GM12872 (cell line): Measurements from ENCODE around the gene CTBP2.

Experiments used
- TF ChIP-seq, protein P1 (sequence below): IDR thresholded peaks from 3 replicates; pipeline ENCODE4 v1.5.1; 2011; ENCODE audit warnings: low read depth, mild to moderate bottlenecking, low read length, moderate library complexity; ENCODE audit not compliant: insufficient read depth

The CTBP2 gene

DNA sequence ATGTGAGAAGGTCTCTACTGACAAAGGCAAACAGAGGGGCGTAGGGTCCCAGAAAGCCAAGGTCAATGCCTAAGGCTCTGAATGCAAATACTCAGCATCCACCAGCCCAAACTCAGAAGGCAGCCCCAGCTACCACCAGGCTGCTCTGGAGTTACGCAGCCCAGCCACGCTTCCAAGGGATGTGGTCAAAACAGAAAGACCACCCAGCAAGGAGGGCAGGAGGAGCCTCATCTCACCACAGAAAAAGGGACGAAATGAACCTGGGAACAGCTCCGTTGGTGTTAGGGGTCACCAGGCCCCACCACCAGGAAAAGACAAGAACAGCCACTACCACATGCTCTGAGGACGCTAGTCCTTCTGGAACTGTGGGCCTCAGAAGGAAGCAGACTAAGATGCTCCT is 65.1 kb downstream of the CTBP2 start:
- TF ChIP-seq, protein P1, sequence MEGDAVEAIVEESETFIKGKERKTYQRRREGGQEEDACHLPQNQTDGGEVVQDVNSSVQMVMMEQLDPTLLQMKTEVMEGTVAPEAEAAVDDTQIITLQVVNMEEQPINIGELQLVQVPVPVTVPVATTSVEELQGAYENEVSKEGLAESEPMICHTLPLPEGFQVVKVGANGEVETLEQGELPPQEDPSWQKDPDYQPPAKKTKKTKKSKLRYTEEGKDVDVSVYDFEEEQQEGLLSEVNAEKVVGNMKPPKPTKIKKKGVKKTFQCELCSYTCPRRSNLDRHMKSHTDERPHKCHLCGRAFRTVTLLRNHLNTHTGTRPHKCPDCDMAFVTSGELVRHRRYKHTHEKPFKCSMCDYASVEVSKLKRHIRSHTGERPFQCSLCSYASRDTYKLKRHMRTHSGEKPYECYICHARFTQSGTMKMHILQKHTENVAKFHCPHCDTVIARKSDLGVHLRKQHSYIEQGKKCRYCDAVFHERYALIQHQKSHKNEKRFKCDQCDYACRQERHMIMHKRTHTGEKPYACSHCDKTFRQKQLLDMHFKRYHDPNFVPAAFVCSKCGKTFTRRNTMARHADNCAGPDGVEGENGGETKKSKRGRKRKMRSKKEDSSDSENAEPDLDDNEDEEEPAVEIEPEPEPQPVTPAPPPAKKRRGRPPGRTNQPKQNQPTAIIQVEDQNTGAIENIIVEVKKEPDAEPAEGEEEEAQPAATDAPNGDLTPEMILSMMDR, result no peak

DNA sequence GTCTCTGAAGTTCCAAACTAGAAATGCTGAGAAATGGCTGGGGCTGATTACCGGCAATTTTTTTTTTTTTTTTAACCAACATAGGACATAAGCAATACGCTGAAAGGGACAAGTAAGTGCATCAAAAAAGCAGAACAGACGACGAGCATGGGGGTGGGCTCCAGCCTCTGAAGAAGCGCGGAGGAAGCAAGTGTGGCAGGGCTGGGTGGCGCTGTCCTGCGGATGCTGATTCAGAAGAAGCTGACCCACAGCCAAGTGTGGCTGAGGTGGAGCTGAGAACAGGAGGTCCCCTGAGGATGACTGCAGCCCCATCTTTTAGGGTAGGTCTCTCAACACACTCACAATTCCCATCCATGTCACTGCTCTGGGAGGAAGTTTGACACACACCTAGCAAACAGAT is 65.6 kb downstream of the CTBP2 start:
- TF ChIP-seq, protein P1, result no peak

DNA sequence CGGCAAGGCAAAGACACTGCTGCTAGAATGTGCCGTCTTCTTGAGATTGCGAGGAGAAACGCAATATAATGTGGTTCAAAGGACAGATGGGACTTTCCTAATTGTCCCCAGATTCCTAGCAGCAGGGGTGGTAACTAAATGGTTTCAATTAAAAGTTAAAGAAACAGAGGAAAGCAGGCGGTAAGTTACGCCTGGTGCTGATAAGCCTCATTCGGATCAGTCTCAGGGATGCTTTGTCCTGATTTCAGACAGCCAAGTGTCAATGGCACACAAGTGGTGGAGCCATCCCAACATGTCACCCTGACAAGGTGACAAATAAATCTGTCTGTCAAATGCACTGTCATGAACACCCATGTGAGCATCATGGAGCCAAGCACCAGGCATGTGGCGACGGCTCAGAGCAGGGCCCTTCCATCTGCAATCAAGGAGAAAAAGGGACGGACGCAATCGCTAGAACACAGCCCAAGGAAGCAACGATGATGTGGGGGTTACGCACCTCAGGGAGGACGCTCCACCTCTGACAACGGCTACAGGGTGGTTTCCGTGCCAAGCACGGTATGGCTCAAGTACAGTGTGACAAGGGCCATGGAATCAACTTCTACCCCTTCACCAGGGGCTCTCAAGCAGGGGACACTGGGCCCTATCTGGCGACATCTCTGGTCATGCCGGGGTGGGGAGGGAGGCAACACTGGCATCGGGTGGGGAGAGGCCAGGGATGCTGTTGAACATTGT is 66.2 kb downstream of the CTBP2 start:
- TF ChIP-seq, protein P1, result no peak

DNA sequence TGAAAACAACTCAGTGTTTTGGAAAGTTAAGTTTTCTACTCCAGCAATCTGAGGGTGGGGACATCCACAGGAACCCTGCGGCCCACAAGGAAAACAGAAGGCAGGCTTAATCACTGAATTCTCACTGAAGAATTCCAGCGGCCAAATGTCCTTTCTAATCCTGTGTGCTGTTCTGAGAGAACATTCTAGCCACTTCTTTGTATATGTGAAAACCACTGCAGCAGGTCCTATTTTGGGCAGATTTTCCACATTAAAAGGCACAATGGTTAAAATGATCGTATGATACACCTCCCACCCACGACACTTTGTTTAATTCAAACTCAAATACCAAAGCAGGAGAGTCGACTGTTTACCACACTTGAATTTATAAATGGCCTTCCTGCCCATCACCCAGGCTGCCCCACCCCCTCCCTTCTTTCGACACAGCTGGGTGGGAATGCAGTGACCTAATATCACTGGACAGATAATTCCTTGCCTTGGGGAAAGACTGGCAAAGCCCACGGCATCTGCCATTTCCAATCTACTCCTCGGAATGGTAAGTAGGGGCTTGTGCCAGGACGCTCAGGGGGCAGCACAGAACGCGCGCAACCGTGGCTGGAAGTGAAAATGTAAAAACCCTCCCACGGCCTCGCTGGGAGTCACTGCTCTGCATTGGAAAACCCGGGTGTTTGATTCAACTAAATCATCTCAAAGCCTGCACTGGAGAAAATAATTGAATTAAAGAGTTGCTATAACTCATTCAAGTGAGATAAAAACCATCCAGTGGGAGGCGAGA is 67.0 kb downstream of the CTBP2 start:
- TF ChIP-seq, protein P1, result no peak

DNA sequence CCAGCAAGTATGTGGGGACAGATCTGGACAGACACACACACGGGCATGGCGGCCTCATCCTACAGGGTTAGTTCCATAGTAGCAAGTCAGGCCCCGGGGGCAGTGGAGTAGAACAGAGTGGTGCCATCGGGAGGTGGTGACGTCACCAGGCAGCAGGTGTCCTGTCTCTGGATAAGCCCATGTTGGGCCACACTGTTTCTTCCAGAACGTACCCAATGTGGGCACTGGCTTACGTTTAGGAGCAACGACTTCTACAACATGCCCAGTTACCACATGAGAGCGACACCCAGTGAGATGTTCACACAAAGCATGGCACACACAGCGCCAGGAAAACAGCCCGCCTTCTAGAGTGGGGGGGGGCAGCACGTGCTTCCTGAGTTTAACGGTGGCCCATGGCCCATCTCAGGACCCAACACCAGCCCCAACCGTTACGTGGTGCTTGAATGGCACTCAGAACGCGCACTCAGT is 67.8 kb downstream of the CTBP2 start:
- TF ChIP-seq, protein P1, result no peak

DNA sequence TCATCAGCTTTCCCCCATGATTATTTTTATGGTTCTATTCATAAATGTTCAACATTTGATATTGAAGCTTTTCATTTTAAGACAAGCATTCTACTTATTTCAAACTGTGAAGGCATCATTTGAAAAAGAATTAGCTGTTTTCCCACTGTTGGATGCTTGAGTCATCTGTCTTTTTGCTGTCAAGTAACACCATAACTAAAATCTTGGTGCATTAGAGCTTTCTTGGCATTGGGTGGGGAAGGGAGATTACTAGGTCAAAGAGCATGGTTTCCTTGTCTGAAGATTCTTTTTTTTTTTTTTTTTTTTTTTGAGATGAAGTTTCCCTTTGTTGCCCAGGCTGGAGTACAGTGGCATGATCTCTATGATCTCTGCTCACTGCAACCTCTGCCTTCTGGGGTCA is 68.5 kb downstream of the CTBP2 start:
- TF ChIP-seq, protein P1, result no peak

DNA sequence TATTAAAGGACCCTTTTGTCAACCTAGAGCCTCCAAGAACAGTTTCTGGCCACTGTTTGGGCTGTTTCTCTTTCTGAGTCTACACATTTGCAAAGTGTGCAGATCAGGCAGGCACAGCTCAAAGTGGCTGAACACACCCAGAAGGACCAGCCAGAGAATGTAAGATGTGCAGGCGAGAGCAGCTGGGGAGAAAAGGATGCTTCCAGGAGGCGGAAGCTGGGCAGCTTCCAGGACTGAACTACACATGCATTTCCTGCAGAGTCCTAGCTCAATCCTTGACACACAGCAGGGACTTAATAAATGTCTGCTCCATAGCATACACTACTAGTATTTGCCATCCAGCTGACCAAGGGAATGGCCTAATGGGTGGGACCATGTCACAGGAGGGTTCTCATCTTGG is 70.9 kb downstream of the CTBP2 start:
- TF ChIP-seq, protein P1, result no peak
